Measurements from ENCODE around the gene ABCD2.

DNA sequence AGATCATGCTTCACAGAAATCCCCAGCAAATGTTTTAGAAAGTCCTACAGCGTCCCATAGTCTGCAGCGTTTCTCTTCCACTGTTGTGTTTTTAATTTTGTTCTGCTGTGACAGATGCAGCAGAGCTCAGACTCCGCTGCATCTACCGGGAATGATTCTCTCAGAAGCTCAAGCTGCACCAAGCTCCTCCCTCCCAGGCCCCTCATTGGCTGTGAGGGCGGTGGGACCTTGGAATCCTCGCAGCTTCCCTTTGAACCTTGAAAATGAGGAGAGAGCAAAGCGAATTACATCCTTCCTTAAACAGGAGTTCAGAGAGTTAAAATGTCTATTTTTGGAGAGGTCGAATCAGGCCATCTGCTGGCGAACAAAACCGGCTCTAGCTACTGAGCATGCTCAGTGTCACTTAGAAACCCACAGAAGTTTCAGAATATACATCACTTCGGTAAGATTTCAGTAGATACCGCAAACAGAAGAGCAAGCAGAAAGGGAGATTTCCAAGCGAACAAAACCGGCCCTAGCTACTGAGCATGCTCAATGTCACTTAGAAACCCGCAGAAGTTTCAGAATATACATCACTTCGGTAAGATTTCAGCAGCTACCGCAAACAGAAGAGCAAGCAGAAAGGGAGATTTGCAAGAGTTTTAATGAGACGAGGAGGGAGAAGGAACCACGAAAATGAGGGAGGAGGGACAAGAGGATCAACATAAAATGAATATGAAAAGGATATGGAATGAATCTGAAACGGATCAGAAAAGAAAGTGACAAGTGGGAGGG, at the start of gene ABCD2:
- TF ChIP-seq, protein P1, sequence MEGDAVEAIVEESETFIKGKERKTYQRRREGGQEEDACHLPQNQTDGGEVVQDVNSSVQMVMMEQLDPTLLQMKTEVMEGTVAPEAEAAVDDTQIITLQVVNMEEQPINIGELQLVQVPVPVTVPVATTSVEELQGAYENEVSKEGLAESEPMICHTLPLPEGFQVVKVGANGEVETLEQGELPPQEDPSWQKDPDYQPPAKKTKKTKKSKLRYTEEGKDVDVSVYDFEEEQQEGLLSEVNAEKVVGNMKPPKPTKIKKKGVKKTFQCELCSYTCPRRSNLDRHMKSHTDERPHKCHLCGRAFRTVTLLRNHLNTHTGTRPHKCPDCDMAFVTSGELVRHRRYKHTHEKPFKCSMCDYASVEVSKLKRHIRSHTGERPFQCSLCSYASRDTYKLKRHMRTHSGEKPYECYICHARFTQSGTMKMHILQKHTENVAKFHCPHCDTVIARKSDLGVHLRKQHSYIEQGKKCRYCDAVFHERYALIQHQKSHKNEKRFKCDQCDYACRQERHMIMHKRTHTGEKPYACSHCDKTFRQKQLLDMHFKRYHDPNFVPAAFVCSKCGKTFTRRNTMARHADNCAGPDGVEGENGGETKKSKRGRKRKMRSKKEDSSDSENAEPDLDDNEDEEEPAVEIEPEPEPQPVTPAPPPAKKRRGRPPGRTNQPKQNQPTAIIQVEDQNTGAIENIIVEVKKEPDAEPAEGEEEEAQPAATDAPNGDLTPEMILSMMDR (IDR thresholded peaks at IDR 0.05): peak in 1 of 4 experiments; percentile 11
- peak; percentile 27 to 72 for TF ChIP-seq POLR2A (IDR thresholded peaks at IDR 0.05)

All from uterus (tissue), 2 donors.